Mononuclear cell (primary cell): Measurements from ENCODE around the gene ADARB2. TPM values are rescaled to one million over a fixed set of nuclear protein-coding genes. Genes with fewer than 3 reads are reported as not detected.

Experiments
- H3K27me3 ChIP-seq: 2 replicates; pipeline ENCODE4 v1.6.0; 2011; ENCODE audit warnings: low read length, control low read depth; ENCODE audit not compliant: insufficient read depth
- H3K4me1 ChIP-seq: 2 replicates; pipeline ENCODE4 v1.5.1; 2011; ENCODE audit warnings: mild to moderate bottlenecking, low read length, control low read depth; ENCODE audit not compliant: insufficient read depth
- H3K4me3 ChIP-seq: 2 replicates; pipeline ENCODE4 v1.5.1; 2011; ENCODE audit warnings: mild to moderate bottlenecking, low read length, moderate library complexity
- H3K9me3 ChIP-seq: 2 replicates; pipeline ENCODE4 v1.5.1; 2011; ENCODE audit warnings: low read depth, mild to moderate bottlenecking, control low read depth, low read length
- total RNA-seq: library from RNA; depleted of rRNA; stranded (reverse); fragments of >200 nt; gene quantifications from one replicate; pipeline ENCODE4 v1.2.3, GENCODE V29; 2012

Gene ADARB2
- total RNA-seq, 1 donor, result under 0.01 TPM

DNA sequence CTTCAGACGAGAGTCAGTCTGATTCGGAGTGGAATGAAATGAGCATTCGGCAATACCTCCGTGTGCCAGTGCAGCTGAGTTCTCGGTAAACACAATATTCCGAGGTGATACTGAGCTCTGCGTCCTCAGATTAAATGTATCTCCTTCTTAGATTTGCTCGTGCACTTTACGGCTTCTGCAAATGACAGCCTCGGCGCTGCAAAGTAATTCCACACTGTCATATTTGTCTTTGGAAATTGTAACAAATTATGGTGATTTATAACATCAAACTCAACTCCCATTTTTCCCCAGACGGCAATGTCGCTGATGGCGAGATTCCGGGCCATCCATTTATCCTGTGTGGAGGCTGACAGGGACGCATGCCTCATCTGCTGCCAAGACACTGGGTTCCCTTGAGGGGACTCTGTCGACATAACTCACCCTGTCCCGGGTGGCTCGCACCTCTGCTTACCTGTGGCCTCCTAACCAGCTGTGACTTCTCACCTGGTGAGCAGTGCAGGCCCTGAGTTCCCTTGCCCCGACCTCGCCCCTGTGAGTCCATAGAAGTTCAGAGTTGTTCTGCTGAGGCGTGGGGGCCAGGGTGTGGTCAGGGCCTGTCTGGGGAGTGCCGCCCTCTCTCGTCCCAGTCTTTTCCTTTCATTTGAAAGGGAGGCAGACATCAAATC, 201.9 kb downstream of the ADARB2 start:
- no peak overlapping the region for H3K4me3 ChIP-seq
- no peaks in the 10 kb centered on the region for H3K27me3 ChIP-seq
- no peaks in the 10 kb centered on the region for H3K9me3 ChIP-seq
- no peaks in the 10 kb centered on the region for H3K4me1 ChIP-seq

DNA sequence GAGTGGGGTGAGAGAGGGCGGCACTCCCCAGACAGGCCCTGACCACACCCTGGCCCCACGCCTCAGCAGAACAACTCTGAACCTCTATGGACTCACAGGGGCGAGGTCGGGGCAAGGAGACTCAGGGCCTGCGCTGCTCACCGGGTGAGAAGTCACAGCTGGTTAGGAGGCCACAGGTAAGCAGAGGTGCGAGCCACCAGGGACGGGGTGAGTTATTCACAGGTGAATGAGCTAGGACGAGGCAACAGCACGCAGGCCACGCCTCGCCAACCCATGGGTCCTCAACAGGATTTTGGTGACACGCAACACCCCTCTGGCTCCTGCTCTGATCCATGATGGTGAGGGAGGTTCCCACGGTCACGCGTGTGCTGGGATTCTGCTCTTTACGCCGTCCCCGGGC, 202.5 kb downstream of the ADARB2 start:
- Histone ChIP-seq H3K9me3 (no peaks in the 10 kb centered on the region), H3K4me1 (no peaks in the 10 kb centered on the region), H3K4me3 (no peak overlapping the region), H3K27me3 (no peaks in the 10 kb centered on the region)

DNA sequence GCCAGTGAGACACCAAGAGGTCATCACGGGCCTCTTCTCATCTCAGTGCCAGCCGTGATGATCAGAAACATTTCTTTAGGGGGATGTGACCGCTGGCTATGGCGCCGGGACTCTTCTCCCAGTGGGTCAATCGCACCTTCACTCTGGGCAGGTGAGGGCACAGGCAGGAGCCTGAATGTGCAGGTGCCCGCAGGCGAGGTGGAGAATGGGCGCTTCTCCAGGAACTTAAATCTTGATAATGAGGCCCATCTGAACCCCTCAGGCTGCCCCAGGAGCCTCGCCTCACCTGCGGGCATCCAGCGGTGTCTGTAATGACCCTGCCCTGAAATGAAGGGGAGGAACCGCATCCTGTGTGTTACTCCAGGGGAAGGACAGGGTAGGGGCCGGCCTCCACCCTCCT, 204.7 kb downstream of the ADARB2 start:
- H3K9me3 ChIP-seq, result no peaks in the 10 kb centered on the region
- no peaks in the 10 kb centered on the region for H3K4me1 ChIP-seq
- H3K27me3 ChIP-seq, result no peaks in the 10 kb centered on the region
- H3K4me3 ChIP-seq, result no peak overlapping the region

GRCh38 chr10:1531883-1532597, 205.3 kb downstream of the ADARB2 start:
- H3K4me1 ChIP-seq, result no peaks in the 10 kb centered on the region
- H3K27me3 ChIP-seq, result no peaks in the 10 kb centered on the region
- H3K4me3 ChIP-seq, result no peak overlapping the region
- H3K9me3 ChIP-seq, result no peaks in the 10 kb centered on the region

DNA sequence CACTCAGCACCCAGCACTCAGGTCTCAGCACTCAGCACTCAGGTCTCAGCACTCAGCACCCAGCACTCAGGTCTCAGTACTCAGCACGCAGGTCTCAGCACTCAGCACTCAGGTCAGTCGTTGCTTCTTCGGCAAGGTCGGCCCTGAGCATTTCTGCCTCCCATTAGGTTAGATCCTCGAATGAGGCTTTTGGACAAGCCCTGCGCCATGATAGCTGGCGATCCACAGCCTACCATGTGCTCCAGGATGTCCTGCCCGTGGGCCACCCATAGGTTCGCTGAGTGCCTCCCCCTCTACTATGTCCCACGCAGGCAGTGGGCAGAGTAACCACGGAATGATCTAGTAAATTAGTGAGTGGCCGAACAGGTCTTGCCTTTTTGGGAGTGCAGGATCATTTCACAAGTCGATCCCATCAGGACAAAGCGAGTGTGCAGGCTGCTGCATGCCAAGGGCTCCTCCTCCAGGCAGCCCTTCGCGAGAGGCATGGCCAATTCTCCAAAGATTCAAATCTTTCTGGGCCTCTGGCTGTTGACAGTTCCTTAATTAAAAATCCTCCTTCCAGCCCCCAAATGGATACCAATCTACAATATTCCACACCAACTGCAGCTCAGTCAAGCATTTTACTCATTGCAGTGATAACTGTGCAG, 206.3 kb downstream of the ADARB2 start:
- Histone ChIP-seq H3K4me1 (no peaks in the 10 kb centered on the region), H3K9me3 (no peaks in the 10 kb centered on the region), H3K27me3 (no peaks in the 10 kb centered on the region), H3K4me3 (no peak overlapping the region)

GRCh38 chr10:1529806-1530413, 207.4 kb downstream of the ADARB2 start:
- Histone ChIP-seq H3K9me3 (no peaks in the 10 kb centered on the region), H3K4me1 (no peaks in the 10 kb centered on the region), H3K27me3 (no peaks in the 10 kb centered on the region), H3K4me3 (no peak overlapping the region)

DNA sequence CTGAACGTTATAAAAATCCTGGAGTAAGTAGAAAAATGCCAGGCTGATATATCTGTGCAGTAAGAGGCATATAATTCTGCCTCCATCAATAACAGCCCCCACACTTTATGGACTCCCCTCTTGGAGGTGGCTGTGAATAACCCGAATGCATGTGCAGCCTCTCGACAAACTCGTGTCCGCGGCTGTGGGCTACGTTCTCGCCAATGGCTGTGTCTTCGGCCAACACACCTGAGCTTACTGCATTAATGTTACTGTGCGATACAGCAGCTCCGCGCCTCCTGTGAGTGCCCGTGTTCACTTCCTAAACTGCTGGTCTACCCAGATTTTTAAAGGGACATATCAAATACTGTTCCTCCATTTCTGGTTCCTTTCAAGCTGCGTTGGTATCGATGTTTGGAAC, 209.4 kb downstream of the ADARB2 start:
- Histone ChIP-seq H3K4me1 (no peaks in the 10 kb centered on the region), H3K27me3 (no peaks in the 10 kb centered on the region), H3K9me3 (no peaks in the 10 kb centered on the region), H3K4me3 (no peak overlapping the region)

GRCh38 chr10:1526436-1527055, 210.8 kb downstream of the ADARB2 start:
- no peaks in the 10 kb centered on the region for H3K27me3 ChIP-seq
- no peaks in the 10 kb centered on the region for H3K9me3 ChIP-seq

GRCh38 chr10:1525354-1526162, 211.8 kb downstream of the ADARB2 start:
- H3K4me3 ChIP-seq, result no peak overlapping the region
- H3K9me3 ChIP-seq, result no peaks in the 10 kb centered on the region
- no peaks in the 10 kb centered on the region for H3K4me1 ChIP-seq
- H3K27me3 ChIP-seq, result no peaks in the 10 kb centered on the region

More at GRCh38 chr10:1526436-1527055, 210.8 kb downstream of the ADARB2 start:
- H3K4me3 ChIP-seq, result no peak overlapping the region
- no peaks in the 10 kb centered on the region for H3K4me1 ChIP-seq

GRCh38 chr10:1524540-1524939, 212.8 kb downstream of the ADARB2 start:
- Histone ChIP-seq H3K27me3 (no peaks in the 10 kb centered on the region), H3K4me1 (no peaks in the 10 kb centered on the region), H3K4me3 (no peak overlapping the region), H3K9me3 (no peaks in the 10 kb centered on the region)

DNA sequence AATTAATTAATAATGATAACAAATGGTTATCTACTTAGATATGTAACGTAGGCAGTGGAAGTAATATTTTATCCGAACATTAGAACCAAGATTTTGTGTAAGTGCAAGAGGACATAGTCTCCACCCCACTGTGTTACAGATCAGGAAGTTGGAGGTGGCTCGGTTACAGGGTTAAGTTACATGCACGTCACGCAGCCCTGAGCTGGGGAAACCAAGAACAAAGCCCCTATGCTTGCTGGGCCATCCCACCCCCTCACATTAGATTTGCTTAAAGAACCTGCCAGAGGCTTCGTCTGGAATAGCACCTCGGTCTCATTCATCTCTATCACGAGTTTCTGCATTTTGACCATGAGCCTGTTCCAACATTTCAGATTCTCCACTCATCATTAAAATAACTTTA, 214.1 kb downstream of the ADARB2 start:
- Histone ChIP-seq H3K4me1 (no peaks in the 10 kb centered on the region), H3K27me3 (no peaks in the 10 kb centered on the region), H3K4me3 (no peak overlapping the region), H3K9me3 (no peaks in the 10 kb centered on the region)

GRCh38 chr10:1522237-1522636, 215.1 kb downstream of the ADARB2 start:
- Histone ChIP-seq H3K9me3 (no peaks in the 10 kb centered on the region), H3K4me3 (no peak overlapping the region), H3K4me1 (no peaks in the 10 kb centered on the region), H3K27me3 (no peaks in the 10 kb centered on the region)

DNA sequence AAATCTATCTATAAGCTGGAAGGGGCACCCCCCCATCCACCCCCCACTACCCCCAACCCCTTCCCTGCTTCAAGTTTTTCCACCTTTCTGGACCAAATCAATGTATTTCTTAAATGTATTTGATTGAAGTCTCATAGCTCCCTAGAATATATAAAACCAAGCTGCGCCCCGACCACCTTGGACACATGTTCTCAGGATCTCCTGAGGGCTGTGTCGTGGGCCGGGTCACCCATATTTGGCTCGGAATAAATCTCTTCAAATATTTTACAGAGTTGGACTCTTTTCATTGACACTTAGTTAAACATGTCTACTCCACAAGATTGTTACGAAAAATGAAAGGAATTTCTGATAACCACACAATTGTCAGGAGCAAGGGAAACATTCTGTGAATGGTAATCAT, 215.6 kb downstream of the ADARB2 start:
- H3K4me1 ChIP-seq, result no peaks in the 10 kb centered on the region
- no peaks in the 10 kb centered on the region for H3K9me3 ChIP-seq
- H3K4me3 ChIP-seq, result no peak overlapping the region
- H3K27me3 ChIP-seq, result no peaks in the 10 kb centered on the region

DNA sequence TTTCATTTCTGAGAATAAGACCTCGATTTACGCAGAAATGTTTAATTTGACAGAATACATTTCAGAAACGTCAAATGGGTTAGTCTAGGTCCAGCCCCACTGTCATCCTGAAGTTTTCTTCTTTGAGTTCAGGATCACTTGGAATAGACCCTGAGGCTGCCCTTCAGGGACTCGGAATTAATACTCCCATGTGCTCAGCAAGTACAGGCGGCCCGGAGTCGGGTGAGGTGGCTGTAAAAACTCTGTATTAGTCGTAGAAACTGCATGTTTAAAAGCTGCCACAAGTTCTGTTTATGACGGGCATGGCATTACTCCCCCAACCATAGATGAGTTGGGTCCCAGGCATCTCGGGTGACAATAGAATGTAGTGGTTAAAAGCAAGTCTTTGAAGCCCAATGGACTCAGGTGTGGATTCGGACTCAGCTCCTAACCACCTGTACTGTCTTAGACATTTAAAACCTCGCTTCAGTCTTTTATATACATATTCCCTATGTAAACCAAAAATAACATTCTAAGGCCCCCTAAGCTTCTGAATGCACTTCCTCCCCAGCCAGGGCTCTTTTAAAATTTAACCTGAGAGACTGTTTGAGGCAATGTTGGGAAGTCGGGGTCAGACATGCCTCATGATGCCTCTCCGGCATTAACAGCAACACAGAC, 216.3 kb downstream of the ADARB2 start:
- Histone ChIP-seq H3K4me1 (no peaks in the 10 kb centered on the region), H3K9me3 (no peaks in the 10 kb centered on the region), H3K27me3 (no peaks in the 10 kb centered on the region), H3K4me3 (no peak overlapping the region)
